Epithelial cell of esophagus (primary cell): ENCODE results near the gene SALL3.

Experiments
- DNase-seq: peaks from one replicate; pipeline ENCODE4 v3.0.0; 2010; ENCODE audit warnings: low read depth
- H3K4me3 ChIP-seq: 2 replicates; pipeline ENCODE4 v1.5.1; 2011; ENCODE audit warnings: mild to moderate bottlenecking, low read length, control low read depth
- TF ChIP-seq, protein P1 (sequence below): IDR thresholded peaks from 2 replicates; pipeline ENCODE4 v1.5.1; 2011; ENCODE audit warnings: low read depth, mild to moderate bottlenecking, low read length, control low read depth, inconsistent platforms; ENCODE audit not compliant: insufficient read depth; ENCODE audit errors: missing control alignments

SALL3 gene

DNA sequence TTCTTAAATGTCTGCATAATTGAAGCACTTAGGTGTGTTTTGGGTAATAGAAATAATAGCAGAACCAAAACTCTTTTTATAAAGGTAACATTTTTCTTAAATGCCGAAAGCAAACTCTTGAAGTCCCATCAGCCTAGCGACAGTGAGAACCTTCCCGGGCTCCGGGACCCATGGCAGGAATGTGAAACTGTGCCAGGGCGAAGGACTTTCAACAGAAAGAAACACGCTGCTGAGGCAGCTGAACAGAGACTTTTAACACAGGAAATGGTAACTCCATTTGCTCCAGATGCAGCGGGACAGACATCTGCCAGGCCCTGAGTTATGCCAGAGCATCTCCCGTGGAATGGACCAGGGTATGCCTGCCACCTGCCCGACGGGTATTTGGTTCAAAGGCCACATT is 34.3 kb downstream of the SALL3 start:
- H3K4me3 ChIP-seq: no peak overlapping the region
- TF ChIP-seq, protein P1, sequence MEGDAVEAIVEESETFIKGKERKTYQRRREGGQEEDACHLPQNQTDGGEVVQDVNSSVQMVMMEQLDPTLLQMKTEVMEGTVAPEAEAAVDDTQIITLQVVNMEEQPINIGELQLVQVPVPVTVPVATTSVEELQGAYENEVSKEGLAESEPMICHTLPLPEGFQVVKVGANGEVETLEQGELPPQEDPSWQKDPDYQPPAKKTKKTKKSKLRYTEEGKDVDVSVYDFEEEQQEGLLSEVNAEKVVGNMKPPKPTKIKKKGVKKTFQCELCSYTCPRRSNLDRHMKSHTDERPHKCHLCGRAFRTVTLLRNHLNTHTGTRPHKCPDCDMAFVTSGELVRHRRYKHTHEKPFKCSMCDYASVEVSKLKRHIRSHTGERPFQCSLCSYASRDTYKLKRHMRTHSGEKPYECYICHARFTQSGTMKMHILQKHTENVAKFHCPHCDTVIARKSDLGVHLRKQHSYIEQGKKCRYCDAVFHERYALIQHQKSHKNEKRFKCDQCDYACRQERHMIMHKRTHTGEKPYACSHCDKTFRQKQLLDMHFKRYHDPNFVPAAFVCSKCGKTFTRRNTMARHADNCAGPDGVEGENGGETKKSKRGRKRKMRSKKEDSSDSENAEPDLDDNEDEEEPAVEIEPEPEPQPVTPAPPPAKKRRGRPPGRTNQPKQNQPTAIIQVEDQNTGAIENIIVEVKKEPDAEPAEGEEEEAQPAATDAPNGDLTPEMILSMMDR: no peak
- DNase-seq: no peak

DNA sequence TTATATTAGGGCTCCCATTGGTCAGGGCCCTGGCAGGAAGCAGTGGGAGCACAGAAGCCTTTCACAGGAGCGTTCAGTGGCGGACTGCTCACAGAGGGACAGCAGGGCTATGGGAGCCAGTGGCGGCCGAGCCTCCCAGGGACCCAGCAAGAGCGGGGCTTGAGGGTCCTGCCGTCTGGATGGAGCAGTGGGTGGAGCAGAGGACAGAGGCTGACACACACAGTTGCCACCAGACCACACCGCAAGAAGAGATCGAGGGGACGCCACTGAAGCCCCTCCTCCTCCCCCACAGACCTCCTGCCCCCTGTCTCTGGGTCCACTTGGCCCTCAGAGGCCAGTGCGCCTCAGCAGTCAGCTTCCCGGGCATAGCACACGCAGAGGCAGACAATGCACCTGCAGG is 39.3 kb downstream of the SALL3 start:
- no peak for DNase-seq
- H3K4me3 ChIP-seq: no peak overlapping the region
- TF ChIP-seq, protein P1: no peak

DNA sequence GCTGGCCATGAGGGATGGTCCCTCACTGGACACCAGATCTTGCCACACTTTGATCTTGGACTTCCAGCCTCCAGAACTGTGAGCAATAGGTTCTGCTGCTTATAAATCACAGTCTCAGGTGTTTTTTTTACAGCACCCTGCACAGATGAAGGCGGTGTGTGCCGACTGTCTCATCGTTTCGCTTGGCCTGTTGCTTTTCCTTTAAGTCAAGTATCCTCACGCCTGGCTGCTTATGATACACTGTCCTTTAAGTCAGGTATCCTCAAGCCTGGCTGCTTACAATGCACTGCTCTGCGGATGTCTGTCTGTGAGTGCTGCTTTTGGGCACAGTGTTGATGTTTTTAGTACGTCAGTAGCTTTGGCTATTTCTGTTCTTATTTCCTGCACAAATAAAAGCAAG is 40.3 kb downstream of the SALL3 start:
- no peak overlapping the region for H3K4me3 ChIP-seq
- TF ChIP-seq, protein P1: no peak
- DNase-seq: no peak

DNA sequence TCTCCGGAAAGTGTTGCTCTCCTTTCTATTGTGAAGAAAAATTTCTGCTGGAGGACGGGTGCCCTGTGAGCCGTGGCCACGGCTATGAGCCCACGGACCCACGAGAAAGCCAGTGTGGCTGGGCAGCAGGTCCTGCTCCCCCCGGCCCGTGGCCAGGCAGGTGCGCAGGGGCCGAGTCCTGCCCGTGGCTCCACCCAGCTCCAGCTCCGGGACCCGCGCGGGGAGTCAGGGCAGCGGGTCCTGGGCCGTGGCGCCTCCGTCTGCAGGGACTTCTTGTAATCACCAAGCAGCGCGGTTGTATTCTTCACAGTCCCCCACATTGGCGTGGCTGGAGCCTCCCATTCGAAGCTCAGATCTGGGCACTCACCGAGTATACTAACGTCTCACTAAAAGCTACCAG is 43.0 kb downstream of the SALL3 start:
- DNase-seq: no peak
- TF ChIP-seq, protein P1: no peak
- H3K4me3 ChIP-seq: no peak overlapping the region

DNA sequence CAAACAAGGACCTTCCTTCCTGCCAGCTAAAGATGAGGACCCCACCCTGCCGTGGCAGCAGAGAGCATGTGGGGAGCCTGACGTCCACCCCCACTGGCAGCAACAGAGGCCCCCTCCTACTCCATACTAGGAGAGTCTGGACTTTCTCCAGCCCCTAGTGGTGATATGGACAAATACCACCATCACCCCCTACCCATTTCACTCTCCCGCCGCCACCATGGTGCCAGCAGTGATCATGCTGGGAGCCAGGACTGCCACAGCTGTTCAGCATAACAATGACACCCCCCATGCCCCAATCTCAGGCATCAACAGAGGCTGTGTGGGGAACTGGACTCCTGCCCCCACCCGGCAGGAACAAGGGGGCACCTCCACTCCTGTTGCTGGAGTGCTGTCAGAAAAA is 46.9 kb downstream of the SALL3 start:
- TF ChIP-seq, protein P1: no peak
- no peak overlapping the region for H3K4me3 ChIP-seq
- DNase-seq: no peak

DNA sequence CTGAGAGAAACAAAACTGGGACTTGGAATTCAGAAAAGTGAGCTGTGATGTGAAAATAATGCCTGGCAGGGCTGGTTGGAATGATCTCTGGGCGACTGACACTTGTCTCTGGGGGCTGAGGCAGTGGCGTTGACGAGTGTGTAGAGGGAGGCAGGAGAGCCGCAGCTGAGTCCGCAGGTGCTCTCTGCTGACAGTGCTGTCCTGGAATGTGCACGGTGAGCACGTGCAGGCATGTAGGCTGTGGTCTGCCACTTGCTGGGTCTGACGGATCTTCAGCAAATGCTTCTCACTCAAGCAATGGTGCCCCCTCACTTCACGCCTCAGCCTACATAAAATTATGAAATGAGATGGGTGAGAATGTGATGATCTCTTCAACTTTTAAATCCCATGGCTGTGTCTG is 51.1 kb downstream of the SALL3 start:
- TF ChIP-seq, protein P1: no peak
- no peak for DNase-seq
- H3K4me3 ChIP-seq: no peak overlapping the region

DNA sequence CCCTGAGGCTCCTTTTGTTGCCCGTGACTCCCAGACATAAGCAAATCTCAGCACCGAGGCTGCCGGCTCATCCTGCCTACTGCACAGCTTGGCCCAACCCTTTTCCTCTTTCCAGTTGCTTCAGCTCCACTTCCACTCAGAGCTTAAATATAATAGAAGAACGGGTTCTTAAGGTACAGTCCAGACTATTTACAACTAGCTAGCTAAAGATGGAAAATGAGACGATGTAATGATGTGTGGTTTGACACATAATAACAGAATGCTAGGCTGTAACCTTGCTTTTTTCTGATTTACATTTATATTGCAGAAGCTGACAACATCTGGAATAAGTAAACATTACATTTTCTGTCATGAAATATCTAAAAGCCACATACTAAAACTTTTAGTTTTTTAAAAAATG is 62.7 kb downstream of the SALL3 start:
- DNase-seq: no peak
- TF ChIP-seq, protein P1: no peak
- no peak overlapping the region for H3K4me3 ChIP-seq
